Sigmoid colon (tissue), 7 donors: ENCODE data around the gene C2CD2. TPM values are rescaled to one million over a fixed set of nuclear protein-coding genes. Genes with fewer than 3 reads are reported as not detected.

Experiments used
- DNase-seq: peaks from one replicate; pipeline ENCODE4 v3.0.0-alpha.2; 2019
- H3K27ac ChIP-seq, 4 donors: fragments of 200-600 bp; sonication (generic); one replicate each; pipeline ENCODE4 v1.5.1; 2016 to 2019; ENCODE audit warnings: mild to moderate bottlenecking in 1 of 4
- H3K27me3 ChIP-seq, 3 donors: fragments of 200-600 bp; sonication (generic); one replicate each; pipeline ENCODE4 v1.5.1; 2019; ENCODE audit warnings: mild to moderate bottlenecking in 1 of 3
- H3K36me3 ChIP-seq, 4 donors: fragments of 200-600 bp; sonication (generic); one replicate each; pipeline ENCODE4 v1.5.1; 2016 to 2019
- H3K4me1 ChIP-seq, 4 donors: fragments of 200-600 bp; sonication (generic); one replicate each; pipeline ENCODE4 v1.5.1; 2017 to 2019
- H3K4me3 ChIP-seq, 4 donors: fragments of 200-600 bp; sonication (generic); one replicate each; pipeline ENCODE4 v1.5.1; 2017 to 2019; ENCODE audit warnings: mild to moderate bottlenecking in 2 of 4, moderate library complexity in 1 of 4
- H3K9me3 ChIP-seq, 4 donors: fragments of 200-600 bp in 3 of 4; sonication (generic) in 3 of 4; one replicate each; pipeline versions ENCODE4 v1.5.1 to v1.6.1; 2013 to 2019
- CTCF ChIP-seq, 4 experiments: fragments of 450-650 bp in 3 of 4; fragments of 200-600 bp in 1 of 4; IDR thresholded peaks; one replicate each; pipeline ENCODE4 v1.5.1; 2016 to 2019; ENCODE audit warnings: antibody characterized with exemption in 4 of 4, mild to moderate bottlenecking in 3 of 4, moderate library complexity in 2 of 4
- EP300 ChIP-seq, 4 donors: sonication (generic); formaldehyde crosslinking; IDR thresholded peaks; one replicate each; pipeline ENCODE4 v1.6.1; 2017; ENCODE audit warnings: antibody characterized with exemption in 4 of 4
- POLR2A ChIP-seq, 2 donors: fragments of 450-650 bp; IDR thresholded peaks; one replicate each; pipeline ENCODE4 v1.6.1; 2016; ENCODE audit warnings: antibody characterized with exemption in 2 of 2, mild to moderate bottlenecking in 2 of 2, moderate library complexity in 2 of 2
- POLR2AphosphoS5 ChIP-seq, 4 donors: sonication (generic); formaldehyde crosslinking; IDR thresholded peaks; one replicate each; pipeline ENCODE4 v1.6.1; 2017; ENCODE audit warnings: antibody characterized with exemption in 4 of 4
- WGBS, 2 donors: extraction: QIAGEN DNeasy Blood & Tissue Kit; methylation state at CpG; one replicate each; pipeline ENCODE4 v1.1.7; 2013; 5-methylcytosine and 5-hydroxymethylcytosine counted together
- intact Hi-C: fragments of 100-400 bp; cut with DNase I; formaldehyde crosslinking; loops from one replicate; pipeline ENCODE4 v1.15.1; 2023
- polyA plus RNA-seq, 3 donors: library from polyadenylated mRNA; stranded (reverse); fragments of 200-250 nt; gene quantifications; one replicate each; pipeline ENCODE4 v1.2.3, GENCODE V29; 2013
- total RNA-seq, 4 donors: library from RNA; depleted of rRNA; stranded (reverse); fragments of >200 nt; gene quantifications; one replicate each; pipeline ENCODE4 v1.1.0, GENCODE V29; 2016
- donor health status: healthy with polysubstance abuse.
- donor health status: Bipolar disorder and iron deficiency.
- donor health status: healthy.

Gene C2CD2
- total and polyA plus RNA-seq, 7 donors, result 1.8 to 45.1 (median 19.0) TPM

GRCh38 chr21:41878831-41879189 is 75.0 kb downstream of the C2CD2 start:
- DNase-seq, result peak; percentile 90
- no peaks in the 10 kb centered on the region for H3K36me3 ChIP-seq
- intact Hi-C loops, result loop anchor here (2.0 to 10.0 kb wide), 6 partner anchors 48 to 346 kb away; partner anchors contain the start of gene ZBTB21
- no peaks in the 10 kb centered on the region for H3K9me3 ChIP-seq
- peak overlapping the region; percentile 51 to 89 (median 79) for H3K27ac ChIP-seq
- H3K4me3 ChIP-seq, result peak overlapping the region; percentile 40 to 97 (median 86)
- no peaks in the 10 kb centered on the region for H3K27me3 ChIP-seq
- no peak for TF ChIP-seq CTCF (IDR thresholded peaks at IDR 0.05)
- TF ChIP-seq POLR2A (IDR thresholded peaks at IDR 0.05), result no peak
- TF ChIP-seq EP300 (IDR thresholded peaks at IDR 0.05), result no peak
- TF ChIP-seq POLR2AphosphoS5 (IDR thresholded peaks at IDR 0.05), result peak in 2 of 4 donors; percentile 16 to 31
- H3K4me1 ChIP-seq, result peaks cover 0 to 28% (median 17%) of the 10 kb centered on the region in 4 donors
- 1% methylated on average over 65 of the region's 65 CpGs for WGBS, 2 donors

- TF ChIP-seq POLR2AphosphoS5 (IDR thresholded peaks at IDR 0.05) (peak in 1 of 4 donors; percentile 8), EP300 (IDR thresholded peaks at IDR 0.05) (no peak)
- peaks cover 0 to 28% (median 17%) of the 10 kb centered on the region in 4 donors for H3K4me1 ChIP-seq
- 2 to 6% methylated on average over 48 of the region's 48 CpGs for whole genome bisulfite sequencing, 2 donors
- H3K4me3 ChIP-seq, result peak overlapping the region; percentile 40 to 97 (median 86)
- H3K9me3 ChIP-seq, result no peaks in the 10 kb centered on the region
- H3K27me3 ChIP-seq, result no peaks in the 10 kb centered on the region
- intact Hi-C loops, result loop anchor here (2.0 to 10.0 kb wide), 6 partner anchors 49 to 347 kb away; partner anchors contain the start of gene ZBTB21
- peak overlapping the region; percentile 51 to 72 (median 70) for H3K27ac ChIP-seq
- no peak for DNase-seq
- no peaks in the 10 kb centered on the region for H3K36me3 ChIP-seq
These were observed 75.7 kb downstream of the C2CD2 start for GRCh38 chr21:41877901-41878830.

GRCh38 chr21:41876928-41877652 is 76.7 kb downstream of the C2CD2 start:
- TF ChIP-seq POLR2A (IDR thresholded peaks at IDR 0.05), result no peak
- TF ChIP-seq CTCF (IDR thresholded peaks at IDR 0.05), result no peak
- no peak for TF ChIP-seq EP300 (IDR thresholded peaks at IDR 0.05)
- TF ChIP-seq POLR2AphosphoS5 (IDR thresholded peaks at IDR 0.05), result no peak
- Histone ChIP-seq H3K27me3 (no peaks in the 10 kb centered on the region), H3K4me1 (peaks cover 0 to 28% (median 17%) of the 10 kb centered on the region in 4 donors), H3K4me3 (peak overlapping the region in 1 of 4 donors; percentile 97), H3K9me3 (no peaks in the 10 kb centered on the region), H3K27ac (no peak overlapping the region), H3K36me3 (no peaks in the 10 kb centered on the region)
- intact Hi-C loops, result loop anchor here (5.0 to 10.0 kb wide), 4 partner anchors 50 to 348 kb away; no protein-coding TSS in a partner anchor
- WGBS, 2 donors, result 91 to 94% methylated on average over 11 of the region's 11 CpGs
- no peak for DNase-seq

GRCh38 chr21:41876396-41876795 is 77.4 kb downstream of the C2CD2 start:
- TF ChIP-seq POLR2AphosphoS5 (IDR thresholded peaks at IDR 0.05) (no peak), CTCF (IDR thresholded peaks at IDR 0.05) (no peak), EP300 (IDR thresholded peaks at IDR 0.05) (no peak), POLR2A (IDR thresholded peaks at IDR 0.05) (no peak)
- no peaks in the 10 kb centered on the region for H3K27me3 ChIP-seq
- H3K9me3 ChIP-seq, result no peaks in the 10 kb centered on the region
- H3K36me3 ChIP-seq, result no peaks in the 10 kb centered on the region
- intact Hi-C loops, result loop anchor here (5.0 to 10.0 kb wide), 4 partner anchors 51 to 348 kb away; no protein-coding TSS in a partner anchor
- H3K27ac ChIP-seq, result no peak overlapping the region
- peaks cover 0 to 28% (median 19%) of the 10 kb centered on the region in 4 donors for H3K4me1 ChIP-seq
- no peak overlapping the region for H3K4me3 ChIP-seq
- 94% methylated on average over 8 of the region's 8 CpGs for WGBS, 2 donors
- DNase-seq, result no peak
